HepG2 (cell line): ENCODE data around the gene BICDL2. TPM values are rescaled to one million over a fixed set of nuclear protein-coding genes. Genes with fewer than 3 reads are reported as not detected.
A peak's percentile ranks its signal among the peaks of the same experiment; 100 is the strongest.

Experiments used
- CREB1 ChIP-seq, 2 experiments: fragments of 450-650 bp in 1 of 2; IDR thresholded peaks; 2 replicates each; pipeline ENCODE4 v1.6.1; 2016 to 2017; ENCODE audit warnings: control low read depth in 1 of 2, mild to moderate bottlenecking in 1 of 2, missing compliant biosample characterization in 1 of 2, missing genetic modification characterization in 1 of 2
- FOSL2 ChIP-seq: sonication (generic); formaldehyde crosslinking; IDR thresholded peaks from 2 replicates; pipeline ENCODE4 v1.4.0; 2020; ENCODE audit warnings: missing genetic modification reagents
- IRF2 ChIP-seq: IDR thresholded peaks from 2 replicates; pipeline ENCODE4 v1.6.1; 2018; ENCODE audit warnings: missing genetic modification reagents, missing compliant biosample characterization
- KLF16 ChIP-seq, 2 experiments: sonication (generic) in 1 of 2; formaldehyde crosslinking in 1 of 2; IDR thresholded peaks; 2 replicates each; pipeline versions ENCODE4 v1.6.1 to v1.8.0; 2016 to 2023; ENCODE audit warnings: missing genetic modification reagents in 2 of 2, missing compliant biosample characterization in 1 of 2
- PAXIP1 ChIP-seq: sonication (generic); formaldehyde crosslinking; conservative IDR thresholded peaks from 2 replicates; pipeline ENCODE4 v1.4.0; 2020; ENCODE audit warnings: mild to moderate bottlenecking, missing genetic modification reagents, moderate library complexity
- PBX2 ChIP-seq: IDR thresholded peaks from 2 replicates; pipeline ENCODE4 v1.6.1; 2016; ENCODE audit warnings: control low read depth
- TBX2 ChIP-seq: sonication (generic); formaldehyde crosslinking; IDR thresholded peaks from 2 replicates; pipeline ENCODE4 v1.5.0; 2020; ENCODE audit warnings: missing genetic modification reagents, mild to moderate bottlenecking, borderline replicate concordance
- THAP11 ChIP-seq: IDR thresholded peaks from 2 replicates; pipeline ENCODE4 v1.6.1; 2016; ENCODE audit warnings: missing biosample characterization, missing genetic modification reagents
- ZMYM4 ChIP-seq: sonication (generic); formaldehyde crosslinking; IDR thresholded peaks from 2 replicates; pipeline ENCODE4 v1.8.1; 2023; ENCODE audit warnings: mild to moderate bottlenecking, missing genetic modification reagents
- ZNF326 ChIP-seq: sonication (generic); formaldehyde crosslinking; IDR thresholded peaks from 2 replicates; pipeline ENCODE4 v1.4.0; 2020; ENCODE audit warnings: missing genetic modification reagents, borderline replicate concordance
- ZNF800 ChIP-seq: sonication (generic); formaldehyde crosslinking; IDR thresholded peaks from 2 replicates; pipeline ENCODE4 v1.4.0; 2020; ENCODE audit warnings: missing genetic modification reagents
- polyA plus RNA-seq, 8 experiments: library from polyadenylated mRNA; depleted of rRNA in 3 of 8; stranded (reverse) in 7 of 8; unstranded in 1 of 8; fragments of >200 nt; fragmentation: Illumina TruSeq in 4 of 8; extraction: Trizol in 4 of 8; gene quantifications; 2 replicates each; pipeline versions ENCODE4 v1.2.1 to v1.2.3, GENCODE V29; 2011 to 2016; ENCODE audit warnings: low read depth in 4 of 8, missing spikeins in 1 of 8, mixed read lengths in 1 of 8; ENCODE audit not compliant: insufficient read depth in 1 of 8
- total RNA-seq, 5 experiments: library from RNA; depleted of rRNA; stranded (reverse); fragments of >200 nt; fragmentation: Illumina TruSeq; extraction: Trizol; gene quantifications; 2 replicates each; pipeline ENCODE4 v1.2.3, GENCODE V29; 2016; ENCODE audit warnings: low read depth in 1 of 5
- TF ChIP-seq, protein P1 (sequence below): sonication (generic); formaldehyde crosslinking; IDR thresholded peaks from 2 replicates; pipeline ENCODE4 v1.5.1; 2020; ENCODE audit warnings: mild to moderate bottlenecking, missing genetic modification reagents, borderline replicate concordance
- TF ChIP-seq, protein P2 (sequence below): sonication (generic); formaldehyde crosslinking; IDR thresholded peaks from 2 replicates; pipeline ENCODE4 v1.5.0; 2020; ENCODE audit warnings: missing genetic modification reagents

BICDL2 gene
- total and polyA plus RNA-seq, 2 of the 13 experiments (the other 11 are each of a cell fraction or from before 2014, with no cell fraction given): 0.12 TPM; not detected in 1

GRCh38 chr16:3003582-3004270 lies 33.0 kb downstream of the BICDL2 start (continued):
- TF ChIP-seq IRF2 (CRISPR knock-in tag): peak; percentile 73; the same call in 1 of the 2 replicates
- 0 out of 2 replicates have a peak, but pooled peaks have one; percentile 40 for TF ChIP-seq ZMYM4 (CRISPR knock-in tag)
- peak; percentile 39 for TF ChIP-seq PAXIP1 (CRISPR knock-in tag)
- TF ChIP-seq CREB1 (IDR thresholded peaks at IDR 0.05): peak; percentile 79
- TF ChIP-seq CREB1 (CRISPR knock-in tag; IDR thresholded peaks at IDR 0.05): no peak
- TF ChIP-seq KLF16 (CRISPR knock-in tag; IDR thresholded peaks at IDR 0.05): peak in 1 of 2 experiments; percentile 76; a peak in 2 of 4 replicates
- peak; percentile 61; the same call in 1 of the 2 replicates for TF ChIP-seq ZNF800 (CRISPR knock-in tag)
- TF ChIP-seq TBX2 (CRISPR knock-in tag): peak; percentile 71
- peak; percentile 63 for TF ChIP-seq FOSL2 (CRISPR knock-in tag)
- TF ChIP-seq PBX2 (CRISPR knock-in tag): peak; percentile 88
- no peak for TF ChIP-seq ZNF326
- TF ChIP-seq THAP11 (CRISPR knock-in tag): peak; percentile 91
- TF ChIP-seq, protein P1, sequence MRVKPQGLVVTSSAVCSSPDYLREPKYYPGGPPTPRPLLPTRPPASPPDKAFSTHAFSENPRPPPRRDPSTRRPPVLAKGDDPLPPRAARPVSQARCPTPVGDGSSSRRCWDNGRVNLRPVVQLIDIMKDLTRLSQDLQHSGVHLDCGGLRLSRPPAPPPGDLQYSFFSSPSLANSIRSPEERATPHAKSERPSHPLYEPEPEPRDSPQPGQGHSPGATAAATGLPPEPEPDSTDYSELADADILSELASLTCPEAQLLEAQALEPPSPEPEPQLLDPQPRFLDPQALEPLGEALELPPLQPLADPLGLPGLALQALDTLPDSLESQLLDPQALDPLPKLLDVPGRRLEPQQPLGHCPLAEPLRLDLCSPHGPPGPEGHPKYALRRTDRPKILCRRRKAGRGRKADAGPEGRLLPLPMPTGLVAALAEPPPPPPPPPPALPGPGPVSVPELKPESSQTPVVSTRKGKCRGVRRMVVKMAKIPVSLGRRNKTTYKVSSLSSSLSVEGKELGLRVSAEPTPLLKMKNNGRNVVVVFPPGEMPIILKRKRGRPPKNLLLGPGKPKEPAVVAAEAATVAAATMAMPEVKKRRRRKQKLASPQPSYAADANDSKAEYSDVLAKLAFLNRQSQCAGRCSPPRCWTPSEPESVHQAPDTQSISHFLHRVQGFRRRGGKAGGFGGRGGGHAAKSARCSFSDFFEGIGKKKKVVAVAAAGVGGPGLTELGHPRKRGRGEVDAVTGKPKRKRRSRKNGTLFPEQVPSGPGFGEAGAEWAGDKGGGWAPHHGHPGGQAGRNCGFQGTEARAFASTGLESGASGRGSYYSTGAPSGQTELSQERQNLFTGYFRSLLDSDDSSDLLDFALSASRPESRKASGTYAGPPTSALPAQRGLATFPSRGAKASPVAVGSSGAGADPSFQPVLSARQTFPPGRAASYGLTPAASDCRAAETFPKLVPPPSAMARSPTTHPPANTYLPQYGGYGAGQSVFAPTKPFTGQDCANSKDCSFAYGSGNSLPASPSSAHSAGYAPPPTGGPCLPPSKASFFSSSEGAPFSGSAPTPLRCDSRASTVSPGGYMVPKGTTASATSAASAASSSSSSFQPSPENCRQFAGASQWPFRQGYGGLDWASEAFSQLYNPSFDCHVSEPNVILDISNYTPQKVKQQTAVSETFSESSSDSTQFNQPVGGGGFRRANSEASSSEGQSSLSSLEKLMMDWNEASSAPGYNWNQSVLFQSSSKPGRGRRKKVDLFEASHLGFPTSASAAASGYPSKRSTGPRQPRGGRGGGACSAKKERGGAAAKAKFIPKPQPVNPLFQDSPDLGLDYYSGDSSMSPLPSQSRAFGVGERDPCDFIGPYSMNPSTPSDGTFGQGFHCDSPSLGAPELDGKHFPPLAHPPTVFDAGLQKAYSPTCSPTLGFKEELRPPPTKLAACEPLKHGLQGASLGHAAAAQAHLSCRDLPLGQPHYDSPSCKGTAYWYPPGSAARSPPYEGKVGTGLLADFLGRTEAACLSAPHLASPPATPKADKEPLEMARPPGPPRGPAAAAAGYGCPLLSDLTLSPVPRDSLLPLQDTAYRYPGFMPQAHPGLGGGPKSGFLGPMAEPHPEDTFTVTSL (CRISPR knock-in tag): no peak
- TF ChIP-seq, protein P2, sequence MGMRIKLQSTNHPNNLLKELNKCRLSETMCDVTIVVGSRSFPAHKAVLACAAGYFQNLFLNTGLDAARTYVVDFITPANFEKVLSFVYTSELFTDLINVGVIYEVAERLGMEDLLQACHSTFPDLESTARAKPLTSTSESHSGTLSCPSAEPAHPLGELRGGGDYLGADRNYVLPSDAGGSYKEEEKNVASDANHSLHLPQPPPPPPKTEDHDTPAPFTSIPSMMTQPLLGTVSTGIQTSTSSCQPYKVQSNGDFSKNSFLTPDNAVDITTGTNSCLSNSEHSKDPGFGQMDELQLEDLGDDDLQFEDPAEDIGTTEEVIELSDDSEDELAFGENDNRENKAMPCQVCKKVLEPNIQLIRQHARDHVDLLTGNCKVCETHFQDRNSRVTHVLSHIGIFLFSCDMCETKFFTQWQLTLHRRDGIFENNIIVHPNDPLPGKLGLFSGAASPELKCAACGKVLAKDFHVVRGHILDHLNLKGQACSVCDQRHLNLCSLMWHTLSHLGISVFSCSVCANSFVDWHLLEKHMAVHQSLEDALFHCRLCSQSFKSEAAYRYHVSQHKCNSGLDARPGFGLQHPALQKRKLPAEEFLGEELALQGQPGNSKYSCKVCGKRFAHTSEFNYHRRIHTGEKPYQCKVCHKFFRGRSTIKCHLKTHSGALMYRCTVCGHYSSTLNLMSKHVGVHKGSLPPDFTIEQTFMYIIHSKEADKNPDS (CRISPR knock-in tag): no peak
